H1 (cell line): ENCODE data around the gene FBXL17.

ENCODE experiments used
- EZH2 ChIP-seq: fragments of 200-600 bp; sonication (generic); IDR thresholded peaks from 2 replicates; pipeline ENCODE4 v1.7.1; 2012; ENCODE audit warnings: low read depth, mild to moderate bottlenecking, moderate library complexity, low read length, inconsistent platforms; ENCODE audit not compliant: severe bottlenecking
- MAFK ChIP-seq: IDR thresholded peaks from 2 replicates; pipeline ENCODE4 v1.6.1; 2012; ENCODE audit warnings: low read depth, mild to moderate bottlenecking, improper control_type of control experiment, low read length
- SIN3A ChIP-seq, 2 experiments: IDR thresholded peaks in 1 of 2; conservative IDR thresholded peaks in 1 of 2; 2 replicates each; pipeline ENCODE4 v1.6.1; 2011 to 2012; ENCODE audit warnings: low read length in 2 of 2, improper control_type of control experiment in 1 of 2, low read depth in 1 of 2, mild to moderate bottlenecking in 1 of 2

- no peak for TF ChIP-seq MAFK
- TF ChIP-seq EZH2 = no peak
- TF ChIP-seq SIN3A (conservative IDR thresholded peaks at IDR 0.05 in 1 of 2, IDR thresholded peaks at IDR 0.05 in 1 of 2; ENCODE audit: low read depth in 1 of 2, low read length in 2 of 2) = no peak
These were observed 199.9 kb downstream of the FBXL17 start for GRCh38 chr5:108181975-108182374.
